ENCODE data around the gene FCMR. TPM values are rescaled to one million over a fixed set of nuclear protein-coding genes. Genes with fewer than 3 reads are reported as not detected.

The FCMR gene
- total and polyA plus RNA-seq, 8 donors = 3.3 to 6.7 (median 4.8) TPM; not detected in 2

DNA sequence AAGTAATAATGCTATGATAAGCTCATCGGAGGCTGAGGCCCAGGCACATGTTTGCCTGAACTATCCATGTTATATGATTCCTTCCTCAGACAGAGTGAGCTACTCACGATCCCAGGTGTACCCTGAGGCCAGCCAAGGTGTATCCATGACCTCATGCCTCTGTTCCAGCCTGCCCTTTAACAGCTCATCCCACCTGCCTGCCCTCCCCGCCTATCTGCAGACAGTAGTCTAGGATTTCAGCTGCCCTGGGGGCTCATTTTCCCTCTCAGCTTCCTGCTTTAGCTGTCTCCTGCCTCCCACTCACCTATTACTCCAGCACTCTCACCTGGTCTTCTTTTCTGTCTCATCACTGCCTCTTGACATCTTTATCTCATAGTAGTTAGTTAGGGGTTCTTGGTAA lies 26.4 kb downstream of the FCMR start:
- Histone ChIP-seq H3K27ac (peak overlapping the region in 2 of 5 donors; percentile 24 to 43), H3K9me3 (no peaks in the 10 kb centered on the region), H3K4me1 (peaks cover 12 to 17% (median 14%) of the 10 kb centered on the region in 4 donors), H3K27me3 (peaks cover 0 to 24% (median 0%) of the 10 kb centered on the region in 3 donors), H3K36me3 (no peaks in the 10 kb centered on the region), H3K4me3 (no peak overlapping the region)
- DNase-seq = no peak
- 45 to 70% (median 55%) methylated on average over 3 of the region's 3 CpGs for WGBS, 5 donors
- intact Hi-C loops (cut with DNase I; ENCODE audit: low total_unique reads) = no loop called here
- TF ChIP-seq CTCF (IDR thresholded peaks at IDR 0.05) = no peak
- TF ChIP-seq POLR2AphosphoS5 (IDR thresholded peaks at IDR 0.05) = no peak
- no peak for TF ChIP-seq POLR2A (IDR thresholded peaks at IDR 0.05)
- TF ChIP-seq EP300 (IDR thresholded peaks at IDR 0.05) = no peak

DNA sequence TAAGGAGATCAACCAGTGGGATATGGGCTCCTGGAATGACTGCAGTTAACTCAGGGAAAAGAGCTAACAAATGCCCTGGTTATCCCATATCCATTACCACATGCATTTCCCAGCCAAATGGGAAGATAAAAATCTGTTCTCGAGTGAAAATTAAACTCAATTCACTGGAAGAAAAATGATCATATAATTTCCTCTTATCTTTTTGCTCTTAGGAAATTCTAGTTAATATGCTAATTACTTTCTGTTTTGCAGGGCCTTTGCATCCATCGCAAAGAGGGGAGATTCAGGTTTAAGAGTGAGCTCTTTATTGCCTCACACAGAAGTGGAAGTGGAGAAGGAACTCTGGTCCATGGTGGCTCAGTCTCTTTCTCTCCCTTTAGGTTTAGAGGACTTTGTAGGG lies 28.4 kb downstream of the FCMR start:
- Histone ChIP-seq H3K9me3 (no peaks in the 10 kb centered on the region), H3K27me3 (peaks cover 0 to 20% (median 0%) of the 10 kb centered on the region in 3 donors), H3K27ac (no peak overlapping the region), H3K36me3 (no peaks in the 10 kb centered on the region), H3K4me3 (no peak overlapping the region), H3K4me1 (peaks cover 12 to 18% (median 15%) of the 10 kb centered on the region in 4 donors)
- TF ChIP-seq POLR2AphosphoS5 (IDR thresholded peaks at IDR 0.05) (no peak), CTCF (IDR thresholded peaks at IDR 0.05) (no peak), POLR2A (IDR thresholded peaks at IDR 0.05) (no peak), EP300 (IDR thresholded peaks at IDR 0.05) (no peak)
- WGBS, 5 donors = 69 to 83% (median 72%) methylated on average over 2 of the region's 2 CpGs
- intact Hi-C loops (cut with DNase I; ENCODE audit: low total_unique reads) = no loop called here
- DNase-seq = no peak

DNA sequence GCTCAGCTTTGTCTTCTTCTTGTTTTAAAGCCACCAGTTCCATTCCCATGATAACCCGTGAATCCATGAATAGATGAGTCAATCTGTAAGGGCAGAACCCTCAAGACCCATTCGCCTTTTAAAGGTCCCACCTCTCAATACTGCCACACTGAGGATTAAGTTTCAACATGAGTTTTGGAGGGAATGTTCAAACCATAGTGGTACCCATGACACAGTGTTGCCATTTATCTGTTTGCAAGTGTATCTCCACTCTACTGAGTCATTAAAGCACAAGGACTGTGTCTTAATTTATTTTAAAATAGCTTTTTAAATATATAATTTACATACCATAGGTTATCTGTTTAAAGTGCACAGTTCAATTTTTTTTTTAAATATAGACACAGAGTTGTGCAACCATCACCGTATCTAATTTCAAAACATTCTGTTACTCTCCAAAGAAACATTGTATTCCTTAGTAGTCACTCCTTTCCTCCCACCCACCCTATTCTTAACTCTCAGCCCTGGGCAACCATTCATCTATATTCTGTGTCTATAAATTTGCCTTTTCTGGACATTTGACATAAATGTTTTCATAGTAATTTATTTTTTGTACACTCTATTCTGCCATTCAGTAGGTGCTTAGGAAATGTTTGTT lies 29.3 kb downstream of the FCMR start:
- 71 to 83% (median 80%) methylated on average over 3 of the region's 3 CpGs for WGBS, 5 donors
- H3K4me3 ChIP-seq = no peak overlapping the region
- intact Hi-C loops (cut with DNase I; ENCODE audit: low total_unique reads) = no loop called here

GRCh38 chr1:206891412-206891811 lies 30.3 kb downstream of the FCMR start:
- H3K4me3 ChIP-seq = no peak overlapping the region
- H3K36me3 ChIP-seq = no peaks in the 10 kb centered on the region
- DNase-seq = no peak
- H3K9me3 ChIP-seq = no peaks in the 10 kb centered on the region
- 50 to 79% (median 70%) methylated on average over 1 of the region's 1 CpG for WGBS, 5 donors
- intact Hi-C loops (cut with DNase I; ENCODE audit: low total_unique reads) = no loop called here
- peaks cover 0 to 20% (median 0%) of the 10 kb centered on the region in 3 donors for H3K27me3 ChIP-seq
- H3K27ac ChIP-seq = no peak overlapping the region
- TF ChIP-seq CTCF (IDR thresholded peaks at IDR 0.05) (no peak), POLR2A (IDR thresholded peaks at IDR 0.05) (no peak), EP300 (IDR thresholded peaks at IDR 0.05) (no peak), POLR2AphosphoS5 (IDR thresholded peaks at IDR 0.05) (no peak)
- H3K4me1 ChIP-seq = peaks cover 12 to 18% (median 14%) of the 10 kb centered on the region in 4 donors

More for the DNA sequence above, 29.3 kb downstream of the FCMR start:
- no peak overlapping the region for H3K27ac ChIP-seq
- TF ChIP-seq POLR2AphosphoS5 (IDR thresholded peaks at IDR 0.05) = no peak
- no peak for TF ChIP-seq EP300 (IDR thresholded peaks at IDR 0.05)
- TF ChIP-seq CTCF (IDR thresholded peaks at IDR 0.05) = no peak
- no peak for TF ChIP-seq POLR2A (IDR thresholded peaks at IDR 0.05)
- peaks cover 0 to 20% (median 0%) of the 10 kb centered on the region in 3 donors for H3K27me3 ChIP-seq
- H3K4me1 ChIP-seq = peaks cover 12 to 18% (median 15%) of the 10 kb centered on the region in 4 donors
- H3K9me3 ChIP-seq = no peaks in the 10 kb centered on the region
- no peak for DNase-seq
- H3K36me3 ChIP-seq = no peaks in the 10 kb centered on the region

Data from stomach (tissue), 9 donors.